Stomach (tissue), 9 donors: ENCODE measurements around the gene TMEM179. TPM values are rescaled to one million over a fixed set of nuclear protein-coding genes. Genes with fewer than 3 reads are reported as not detected.

Source experiments
- DNase-seq, 2 donors: peaks; one replicate each; pipeline versions ENCODE4 v3.0.0 to v3.0.0-alpha.2; 2013 to 2019
- H3K27ac ChIP-seq, 5 donors: fragments of 200-600 bp in 4 of 5; sonication (generic) in 4 of 5; one replicate each; pipeline ENCODE4 v1.5.1; 2013 to 2019; ENCODE audit warnings: mild to moderate bottlenecking in 1 of 5, moderate library complexity in 1 of 5
- H3K27me3 ChIP-seq, 3 donors: fragments of 200-600 bp; sonication (generic); one replicate each; pipeline ENCODE4 v1.5.1; 2017 to 2019; ENCODE audit warnings: mixed run types in 1 of 3
- H3K36me3 ChIP-seq, 4 donors: fragments of 200-600 bp; sonication (generic); 1 replicate in 3 of 4; 2 replicates in 1 of 4; pipeline ENCODE4 v1.5.1; 2016 to 2019
- H3K4me1 ChIP-seq, 4 donors: fragments of 200-600 bp; sonication (generic); one replicate each; pipeline ENCODE4 v1.5.1; 2016 to 2019
- H3K4me3 ChIP-seq, 4 donors: fragments of 200-600 bp; sonication (generic) in 3 of 4; one replicate each; pipeline ENCODE4 v1.5.1; 2016 to 2019; ENCODE audit warnings: mild to moderate bottlenecking in 1 of 4
- H3K9me3 ChIP-seq, 4 donors: fragments of 200-600 bp; sonication (generic); one replicate each; pipeline ENCODE4 v1.5.1; 2016 to 2019
- EP300 ChIP-seq: sonication (generic); formaldehyde crosslinking; IDR thresholded peaks from one replicate; pipeline ENCODE4 v1.6.1; 2017; ENCODE audit warnings: antibody characterized with exemption
- POLR2A ChIP-seq, 4 donors: fragments of 450-650 bp; IDR thresholded peaks; one replicate each; pipeline ENCODE4 v1.6.1; 2016; ENCODE audit warnings: antibody characterized with exemption in 4 of 4, control low read depth in 2 of 4, mild to moderate bottlenecking in 1 of 4, moderate library complexity in 1 of 4
- POLR2AphosphoS5 ChIP-seq, 3 donors: sonication (generic); formaldehyde crosslinking; IDR thresholded peaks; one replicate each; pipeline ENCODE4 v1.6.1; 2016; ENCODE audit warnings: antibody characterized with exemption in 3 of 3
- WGBS, 5 donors: extraction: QIAGEN DNeasy Blood & Tissue Kit in 3 of 5; methylation state at CpG; one replicate each; pipeline versions ENCODE4 v1.1.5 to v1.1.7; 2013 to 2018; 5-methylcytosine and 5-hydroxymethylcytosine counted together
- intact Hi-C: fragments of 100-400 bp; cut with DNase I; formaldehyde crosslinking; loops from one replicate; pipeline ENCODE4 v1.15.1; 2023; ENCODE audit warnings: low total_unique reads
- polyA plus RNA-seq, 3 donors: library from polyadenylated mRNA; stranded (reverse); fragments of 200-250 nt; gene quantifications; one replicate each; pipeline ENCODE4 v1.2.3, GENCODE V29; 2013
- total RNA-seq, 5 donors: library from RNA; depleted of rRNA; stranded (reverse); fragments of >200 nt; gene quantifications; one replicate each; pipeline versions ENCODE4 v1.1.0 to v1.2.3, GENCODE V29; 2014 to 2016
- TF ChIP-seq, protein P1 (sequence below), 7 experiments: fragments of 450-650 bp in 4 of 7; fragments of 200-600 bp in 3 of 7; sonication (generic) in 3 of 7; IDR thresholded peaks; one replicate each; pipeline ENCODE4 v1.5.1; 2016 to 2019; ENCODE audit warnings: antibody characterized with exemption in 7 of 7, control low read depth in 2 of 7, mild to moderate bottlenecking in 1 of 7
- donor health status: healthy with polysubstance abuse.
- donor health status: Bipolar disorder and iron deficiency.
- donor health status: healthy.

Gene TMEM179
- total and polyA plus RNA-seq, 8 donors = 0.58 to 4.6 (median 0.92) TPM; not detected in 3

- intact Hi-C loops = loop anchor here (10.0 kb wide), 1 partner anchor 513 kb away; the partner anchor contains the start of gene KIF26A
- no peak overlapping the region for H3K4me3 ChIP-seq
- no peaks in the 10 kb centered on the region for H3K36me3 ChIP-seq
- H3K27me3 ChIP-seq = peaks cover 0 to 9% (median 3%) of the 10 kb centered on the region in 3 donors
- no peak overlapping the region for H3K27ac ChIP-seq
- H3K4me1 ChIP-seq = peaks cover 4 to 12% (median 10%) of the 10 kb centered on the region in 4 donors
- no peak for DNase-seq
- H3K9me3 ChIP-seq = peaks cover 0 to 9% (median 6%) of the 10 kb centered on the region in 4 donors
- 66 to 74% (median 72%) methylated on average over 6 of the region's 6 CpGs for WGBS, 5 donors
- TF ChIP-seq EP300 (no peak), POLR2A (IDR thresholded peaks at IDR 0.05) (no peak), POLR2AphosphoS5 (IDR thresholded peaks at IDR 0.05) (no peak)
- TF ChIP-seq, protein P1, sequence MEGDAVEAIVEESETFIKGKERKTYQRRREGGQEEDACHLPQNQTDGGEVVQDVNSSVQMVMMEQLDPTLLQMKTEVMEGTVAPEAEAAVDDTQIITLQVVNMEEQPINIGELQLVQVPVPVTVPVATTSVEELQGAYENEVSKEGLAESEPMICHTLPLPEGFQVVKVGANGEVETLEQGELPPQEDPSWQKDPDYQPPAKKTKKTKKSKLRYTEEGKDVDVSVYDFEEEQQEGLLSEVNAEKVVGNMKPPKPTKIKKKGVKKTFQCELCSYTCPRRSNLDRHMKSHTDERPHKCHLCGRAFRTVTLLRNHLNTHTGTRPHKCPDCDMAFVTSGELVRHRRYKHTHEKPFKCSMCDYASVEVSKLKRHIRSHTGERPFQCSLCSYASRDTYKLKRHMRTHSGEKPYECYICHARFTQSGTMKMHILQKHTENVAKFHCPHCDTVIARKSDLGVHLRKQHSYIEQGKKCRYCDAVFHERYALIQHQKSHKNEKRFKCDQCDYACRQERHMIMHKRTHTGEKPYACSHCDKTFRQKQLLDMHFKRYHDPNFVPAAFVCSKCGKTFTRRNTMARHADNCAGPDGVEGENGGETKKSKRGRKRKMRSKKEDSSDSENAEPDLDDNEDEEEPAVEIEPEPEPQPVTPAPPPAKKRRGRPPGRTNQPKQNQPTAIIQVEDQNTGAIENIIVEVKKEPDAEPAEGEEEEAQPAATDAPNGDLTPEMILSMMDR (IDR thresholded peaks at IDR 0.05) = no peak
These were observed 43.0 kb upstream of the TMEM179 start for GRCh38 chr14:104647467-104648043.

GRCh38 chr14:104644656-104645378 lies 40.2 kb upstream of the TMEM179 start:
- DNase-seq = no peak
- intact Hi-C loops = loop anchor here (10.0 kb wide), 1 partner anchor 510 kb away; the partner anchor contains the start of gene KIF26A
- H3K36me3 ChIP-seq = no peaks in the 10 kb centered on the region
- TF ChIP-seq POLR2A (IDR thresholded peaks at IDR 0.05) (no peak), EP300 (no peak), POLR2AphosphoS5 (IDR thresholded peaks at IDR 0.05) (no peak)
- TF ChIP-seq, protein P1 (IDR thresholded peaks at IDR 0.05) = no peak
- peaks cover 0 to 28% (median 7%) of the 10 kb centered on the region in 3 donors for H3K27me3 ChIP-seq
- H3K27ac ChIP-seq = no peak overlapping the region
- H3K4me1 ChIP-seq = peaks cover 0 to 6% (median 6%) of the 10 kb centered on the region in 4 donors
- H3K9me3 ChIP-seq = peaks cover 0 to 9% (median 6%) of the 10 kb centered on the region in 4 donors
- 71 to 77% (median 74%) methylated on average over 11 of the region's 11 CpGs for WGBS, 5 donors
- no peak overlapping the region for H3K4me3 ChIP-seq

DNA sequence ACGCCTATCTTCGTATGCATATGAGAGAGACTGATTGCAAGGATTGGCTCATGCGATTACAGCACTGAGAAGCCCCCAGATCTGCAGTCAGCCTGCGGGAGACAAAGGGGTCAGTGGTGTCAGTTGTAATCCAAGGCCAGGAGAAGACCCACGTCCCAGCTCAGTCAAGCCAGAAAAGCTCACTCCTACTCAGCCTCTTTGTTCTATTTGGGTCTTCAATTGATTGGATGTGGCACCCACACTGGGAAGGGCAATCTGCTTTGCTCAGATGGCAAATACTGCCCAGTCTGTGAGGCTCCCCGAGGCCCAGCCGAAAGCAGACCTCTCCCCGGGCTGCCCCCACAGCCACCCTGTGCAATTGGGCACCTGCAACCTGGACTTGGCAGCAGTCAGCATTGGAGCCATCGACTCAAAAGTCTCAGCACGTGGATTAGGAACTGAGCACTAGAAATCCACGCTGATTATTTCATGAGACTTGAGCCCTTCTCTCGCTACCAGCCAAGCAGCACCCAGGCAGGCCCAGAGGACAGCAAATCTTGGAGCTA lies 39.6 kb upstream of the TMEM179 start:
- intact Hi-C loops = loop anchor here (10.0 kb wide), 1 partner anchor 509 kb away; the partner anchor contains the start of gene KIF26A
- Histone ChIP-seq H3K4me1 (peaks cover 0 to 7% (median 6%) of the 10 kb centered on the region in 4 donors), H3K27me3 (peaks cover 0 to 35% (median 13%) of the 10 kb centered on the region in 3 donors), H3K36me3 (no peaks in the 10 kb centered on the region), H3K27ac (no peak overlapping the region), H3K4me3 (no peak overlapping the region), H3K9me3 (peaks cover 0 to 9% (median 6%) of the 10 kb centered on the region in 4 donors)
- 77 to 90% (median 79%) methylated on average over 10 to 12 of the region's 12 CpGs for WGBS, 5 donors
- TF ChIP-seq, protein P1 (IDR thresholded peaks at IDR 0.05) = no peak
- TF ChIP-seq POLR2A (IDR thresholded peaks at IDR 0.05) = no peak
- TF ChIP-seq POLR2AphosphoS5 (IDR thresholded peaks at IDR 0.05) = no peak
- no peak for TF ChIP-seq EP300
- no peak for DNase-seq

DNA sequence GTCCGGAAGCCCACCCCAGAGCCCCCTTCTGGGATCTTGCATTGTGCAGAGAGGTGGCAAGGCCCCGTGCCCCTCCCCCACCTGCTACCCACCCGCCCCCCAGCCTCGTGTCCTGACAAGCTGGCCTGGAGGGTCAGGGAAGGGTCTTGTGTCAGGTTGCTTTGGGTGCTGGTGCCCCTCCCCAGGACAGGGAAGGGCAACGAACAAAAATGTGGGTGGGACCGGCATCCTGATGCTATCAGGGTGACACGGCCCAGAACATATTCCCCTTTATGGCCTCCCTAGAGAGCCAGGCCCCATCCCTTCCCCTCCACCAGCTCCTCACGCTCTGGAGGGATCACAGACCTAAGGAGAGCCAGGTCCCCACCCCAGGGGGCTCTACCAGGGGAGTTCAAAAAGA lies 38.7 kb upstream of the TMEM179 start:
- no peak for TF ChIP-seq POLR2AphosphoS5 (IDR thresholded peaks at IDR 0.05)
- TF ChIP-seq EP300 = no peak
- H3K4me3 ChIP-seq = no peak overlapping the region
- 50 to 66% (median 56%) methylated on average over 8 of the region's 8 CpGs for WGBS, 5 donors
- H3K27me3 ChIP-seq = peaks cover 0 to 43% (median 18%) of the 10 kb centered on the region in 3 donors
- no peak for DNase-seq
- peaks cover 0 to 7% (median 6%) of the 10 kb centered on the region in 4 donors for H3K4me1 ChIP-seq
- H3K27ac ChIP-seq = no peak overlapping the region
- no peaks in the 10 kb centered on the region for H3K36me3 ChIP-seq
- peaks cover 0 to 9% (median 6%) of the 10 kb centered on the region in 4 donors for H3K9me3 ChIP-seq
- intact Hi-C loops = loop anchor here (10.0 kb wide), 1 partner anchor 509 kb away; the partner anchor contains the start of gene KIF26A
